ENCODE data around the gene CPXM1.

CPXM1 gene

DNA sequence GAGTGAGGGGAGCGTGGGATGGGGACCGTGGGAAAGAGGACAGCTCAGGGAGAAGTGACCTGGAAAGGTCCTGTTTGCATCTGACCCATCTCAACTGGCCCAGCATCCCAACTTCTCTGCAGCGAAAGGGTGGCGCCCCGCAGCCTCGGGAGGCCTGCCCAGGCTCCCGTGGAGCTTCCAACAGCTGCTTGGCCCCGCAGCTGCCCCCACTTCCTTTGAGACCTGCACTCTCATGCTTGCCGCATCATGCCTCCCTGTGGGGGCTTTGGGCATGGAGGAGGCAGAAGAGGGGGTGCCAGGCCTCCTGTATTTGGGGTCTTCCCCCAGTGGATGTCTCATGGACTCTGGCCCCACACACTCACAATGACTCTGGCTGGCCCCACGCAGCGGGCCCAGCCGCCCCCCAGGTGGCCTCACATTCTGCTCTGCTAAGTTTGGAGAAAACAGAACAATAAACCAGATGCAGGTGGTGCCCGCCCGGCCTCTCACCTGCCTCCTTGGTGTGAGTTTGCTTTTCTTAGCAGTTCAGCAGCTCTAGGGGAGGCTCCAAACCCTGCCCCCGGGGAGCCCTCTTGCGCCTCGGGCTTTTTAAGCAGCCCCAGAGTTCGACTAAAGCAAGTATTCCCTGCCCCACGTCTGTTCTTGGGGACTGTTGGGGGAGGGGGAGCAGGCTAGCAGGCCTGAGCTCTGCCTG is 40.7 kb downstream of the CPXM1 start:
- no peaks in the 10 kb centered on the region for H3K36me3 ChIP-seq (ENCODE audit: control insufficient read depth in 5 of 5, insufficient read depth in 5 of 5, low read length in 5 of 5)
- H3K9ac ChIP-seq (ENCODE audit: low read length in 5 of 5): no peak overlapping the region
- no peaks in the 10 kb centered on the region for H3K4me1 ChIP-seq (ENCODE audit: control insufficient read depth in 5 of 5, insufficient read depth in 5 of 5, low read length in 5 of 5)
- H3K27ac ChIP-seq (ENCODE audit: low read depth, low read length): no peak overlapping the region
- H3K9me3 ChIP-seq (ENCODE audit: control insufficient read depth in 5 of 5, low read length in 5 of 5): no peaks in the 10 kb centered on the region
- peaks cover 10 to 67% (median 37%) of the 10 kb centered on the region in 5 donors for H3K27me3 ChIP-seq (ENCODE audit: control insufficient read depth in 5 of 5, insufficient read depth in 4 of 5, low read length in 5 of 5)
- no peak overlapping the region for H3K4me3 ChIP-seq (ENCODE audit: low read depth in 1 of 5, low read length in 5 of 5)

- Histone ChIP-seq H3K36me3 (ENCODE audit: control insufficient read depth in 5 of 5, insufficient read depth in 5 of 5, low read length in 5 of 5) (no peaks in the 10 kb centered on the region), H3K4me3 (ENCODE audit: low read depth in 1 of 5, low read length in 5 of 5) (no peak overlapping the region), H3K9ac (ENCODE audit: low read length in 5 of 5) (no peak overlapping the region), H3K27ac (ENCODE audit: low read depth, low read length) (no peak overlapping the region), H3K4me1 (ENCODE audit: control insufficient read depth in 5 of 5, insufficient read depth in 5 of 5, low read length in 5 of 5) (no peaks in the 10 kb centered on the region), H3K27me3 (ENCODE audit: control insufficient read depth in 5 of 5, insufficient read depth in 4 of 5, low read length in 5 of 5) (peaks cover 10 to 71% (median 42%) of the 10 kb centered on the region in 5 donors), H3K9me3 (ENCODE audit: control insufficient read depth in 5 of 5, low read length in 5 of 5) (no peaks in the 10 kb centered on the region)
Measured at GRCh38 chr20:2759143-2759542, 41.3 kb downstream of the CPXM1 start.

- Histone ChIP-seq H3K9me3 (ENCODE audit: control insufficient read depth in 5 of 5, low read length in 5 of 5) (no peaks in the 10 kb centered on the region), H3K36me3 (ENCODE audit: control insufficient read depth in 5 of 5, insufficient read depth in 5 of 5, low read length in 5 of 5) (no peaks in the 10 kb centered on the region), H3K27me3 (ENCODE audit: control insufficient read depth in 5 of 5, insufficient read depth in 4 of 5, low read length in 5 of 5) (peaks cover 20 to 76% (median 51%) of the 10 kb centered on the region in 5 donors), H3K9ac (ENCODE audit: low read length in 5 of 5) (no peak overlapping the region), H3K27ac (ENCODE audit: low read depth, low read length) (no peak overlapping the region), H3K4me1 (ENCODE audit: control insufficient read depth in 5 of 5, insufficient read depth in 5 of 5, low read length in 5 of 5) (peaks cover 0 to 4% (median 3%) of the 10 kb centered on the region in 5 donors), H3K4me3 (ENCODE audit: low read depth in 1 of 5, low read length in 5 of 5) (no peak overlapping the region)
Measured at GRCh38 chr20:2757969-2758368, 42.5 kb downstream of the CPXM1 start.

- H3K27me3 ChIP-seq (ENCODE audit: control insufficient read depth in 5 of 5, insufficient read depth in 4 of 5, low read length in 5 of 5): peaks cover 20 to 73% (median 56%) of the 10 kb centered on the region in 5 donors
- H3K36me3 ChIP-seq (ENCODE audit: control insufficient read depth in 5 of 5, insufficient read depth in 5 of 5, low read length in 5 of 5): no peaks in the 10 kb centered on the region
- no peaks in the 10 kb centered on the region for H3K9me3 ChIP-seq (ENCODE audit: control insufficient read depth in 5 of 5, low read length in 5 of 5)
- no peak overlapping the region for H3K4me3 ChIP-seq (ENCODE audit: low read depth in 1 of 5, low read length in 5 of 5)
- no peak overlapping the region for H3K9ac ChIP-seq (ENCODE audit: low read length in 5 of 5)
- H3K27ac ChIP-seq (ENCODE audit: low read depth, low read length): no peak overlapping the region
- peaks cover 0 to 12% (median 9%) of the 10 kb centered on the region in 5 donors for H3K4me1 ChIP-seq (ENCODE audit: control insufficient read depth in 5 of 5, insufficient read depth in 5 of 5, low read length in 5 of 5)
Measured at GRCh38 chr20:2757001-2757400, 43.4 kb downstream of the CPXM1 start.

- Histone ChIP-seq H3K9me3 (ENCODE audit: control insufficient read depth in 5 of 5, low read length in 5 of 5) (no peaks in the 10 kb centered on the region), H3K4me1 (ENCODE audit: control insufficient read depth in 5 of 5, insufficient read depth in 5 of 5, low read length in 5 of 5) (peaks cover 0 to 20% (median 16%) of the 10 kb centered on the region in 5 donors), H3K36me3 (ENCODE audit: control insufficient read depth in 5 of 5, insufficient read depth in 5 of 5, low read length in 5 of 5) (no peaks in the 10 kb centered on the region), H3K9ac (ENCODE audit: low read length in 5 of 5) (no peak overlapping the region), H3K27ac (ENCODE audit: low read depth, low read length) (no peak overlapping the region), H3K27me3 (ENCODE audit: control insufficient read depth in 5 of 5, insufficient read depth in 4 of 5, low read length in 5 of 5) (peaks cover 20 to 71% (median 56%) of the 10 kb centered on the region in 5 donors), H3K4me3 (ENCODE audit: low read depth in 1 of 5, low read length in 5 of 5) (no peak overlapping the region)
Measured at GRCh38 chr20:2756056-2756611, 44.3 kb downstream of the CPXM1 start.

DNA sequence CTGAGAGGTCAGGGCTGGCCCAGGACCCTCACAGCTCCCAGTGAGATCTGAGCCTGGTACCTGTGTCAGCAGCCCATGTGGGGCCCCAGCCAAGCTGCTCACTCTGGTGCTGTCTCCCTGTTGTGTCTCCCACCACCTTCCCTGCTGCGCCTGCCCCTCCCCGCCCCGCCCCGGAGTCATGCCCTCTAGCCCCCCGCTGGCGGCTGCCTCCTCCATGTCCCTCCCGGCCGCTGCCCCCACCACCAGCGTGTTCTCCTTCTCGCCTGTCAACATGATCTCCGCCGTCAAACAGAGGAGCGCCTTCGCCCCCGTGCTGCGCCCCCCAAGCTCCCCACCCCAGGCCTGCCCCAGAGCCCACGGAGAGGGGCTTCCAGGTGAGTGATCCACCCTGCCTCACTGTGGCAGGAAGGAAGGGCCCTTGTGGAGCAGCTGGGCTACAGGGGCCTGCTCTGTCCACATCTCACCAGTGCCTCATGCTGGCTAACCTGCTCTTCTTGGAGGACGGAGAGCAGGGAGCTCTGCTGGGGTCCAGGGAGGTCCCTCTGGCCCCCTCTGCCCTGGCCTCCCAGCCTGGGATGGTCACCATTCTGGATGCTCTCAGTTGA is 44.9 kb downstream of the CPXM1 start:
- H3K4me3 ChIP-seq (ENCODE audit: low read depth in 1 of 5, low read length in 5 of 5): no peak overlapping the region
- H3K9ac ChIP-seq (ENCODE audit: low read length in 5 of 5): no peak overlapping the region
- no peak overlapping the region for H3K27ac ChIP-seq (ENCODE audit: low read depth, low read length)
- no peaks in the 10 kb centered on the region for H3K9me3 ChIP-seq (ENCODE audit: control insufficient read depth in 5 of 5, low read length in 5 of 5)
- peaks cover 0 to 26% (median 21%) of the 10 kb centered on the region in 5 donors for H3K4me1 ChIP-seq (ENCODE audit: control insufficient read depth in 5 of 5, insufficient read depth in 5 of 5, low read length in 5 of 5)
- H3K27me3 ChIP-seq (ENCODE audit: control insufficient read depth in 5 of 5, insufficient read depth in 4 of 5, low read length in 5 of 5): peaks cover 23 to 70% (median 56%) of the 10 kb centered on the region in 5 donors
- no peaks in the 10 kb centered on the region for H3K36me3 ChIP-seq (ENCODE audit: control insufficient read depth in 5 of 5, insufficient read depth in 5 of 5, low read length in 5 of 5)

GRCh38 chr20:2754424-2754823 is 46.0 kb downstream of the CPXM1 start:
- Histone ChIP-seq H3K9me3 (ENCODE audit: control insufficient read depth in 5 of 5, low read length in 5 of 5) (no peaks in the 10 kb centered on the region), H3K27ac (ENCODE audit: low read depth, low read length) (no peak overlapping the region), H3K9ac (ENCODE audit: low read length in 5 of 5) (no peak overlapping the region), H3K27me3 (ENCODE audit: control insufficient read depth in 5 of 5, insufficient read depth in 4 of 5, low read length in 5 of 5) (peaks cover 23 to 71% (median 53%) of the 10 kb centered on the region in 5 donors), H3K36me3 (ENCODE audit: control insufficient read depth in 5 of 5, insufficient read depth in 5 of 5, low read length in 5 of 5) (no peaks in the 10 kb centered on the region), H3K4me1 (ENCODE audit: control insufficient read depth in 5 of 5, insufficient read depth in 5 of 5, low read length in 5 of 5) (peaks cover 0 to 30% (median 23%) of the 10 kb centered on the region in 5 donors), H3K4me3 (ENCODE audit: low read depth in 1 of 5, low read length in 5 of 5) (no peak overlapping the region)

- Histone ChIP-seq H3K36me3 (ENCODE audit: control insufficient read depth in 5 of 5, insufficient read depth in 5 of 5, low read length in 5 of 5) (no peaks in the 10 kb centered on the region), H3K4me3 (ENCODE audit: low read depth in 1 of 5, low read length in 5 of 5) (no peak overlapping the region), H3K9me3 (ENCODE audit: control insufficient read depth in 5 of 5, low read length in 5 of 5) (no peaks in the 10 kb centered on the region), H3K27ac (ENCODE audit: low read depth, low read length) (no peak overlapping the region), H3K4me1 (ENCODE audit: control insufficient read depth in 5 of 5, insufficient read depth in 5 of 5, low read length in 5 of 5) (peaks cover 0 to 30% (median 23%) of the 10 kb centered on the region in 5 donors), H3K27me3 (ENCODE audit: control insufficient read depth in 5 of 5, insufficient read depth in 4 of 5, low read length in 5 of 5) (peaks cover 23 to 62% (median 53%) of the 10 kb centered on the region in 5 donors), H3K9ac (ENCODE audit: low read length in 5 of 5) (no peak overlapping the region)
Measured at GRCh38 chr20:2753461-2754040, 46.9 kb downstream of the CPXM1 start.

DNA sequence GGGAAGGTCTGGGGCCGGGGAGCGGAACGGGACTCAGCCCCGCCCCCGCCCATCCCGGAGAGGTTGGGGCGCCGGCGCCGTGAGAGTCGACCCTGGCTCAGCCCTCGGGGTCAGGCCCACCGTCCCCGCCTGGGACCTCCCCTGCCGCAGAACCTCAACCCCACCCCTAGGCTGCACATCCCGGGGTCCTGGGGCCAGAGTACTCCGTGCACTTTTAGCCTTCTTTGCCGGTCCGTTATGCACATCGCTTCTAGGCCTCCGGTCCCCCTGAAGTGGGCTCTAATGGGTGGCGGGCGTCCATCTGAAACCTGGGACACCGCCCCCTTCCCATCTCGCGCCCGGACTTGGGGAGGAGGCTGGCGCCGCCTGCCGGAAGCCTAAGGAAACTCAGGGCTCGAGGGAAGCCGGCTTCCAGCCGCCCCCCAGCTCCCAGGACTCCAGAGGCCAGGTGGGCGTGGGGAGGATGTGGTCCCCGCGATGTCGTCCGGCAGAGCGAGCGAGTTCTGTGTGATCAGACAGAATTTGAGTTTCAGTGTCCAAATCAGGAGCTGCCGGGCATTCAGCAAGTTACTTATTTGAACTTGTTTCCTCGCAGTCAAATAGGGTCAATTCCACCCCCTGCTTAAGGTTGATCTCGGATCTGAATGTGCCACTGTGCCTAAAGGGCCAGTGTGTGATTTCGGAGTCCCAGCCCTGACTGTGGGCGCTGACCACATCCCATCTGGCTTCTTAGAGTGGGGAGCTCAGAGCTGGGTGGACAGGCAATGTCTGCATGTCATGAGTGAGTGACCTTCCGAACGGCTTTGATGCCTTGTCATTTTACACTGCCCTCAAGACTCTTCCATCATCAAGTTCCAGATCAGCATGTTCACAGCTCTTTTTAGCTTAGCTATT is 47.6 kb downstream of the CPXM1 start:
- Histone ChIP-seq H3K4me1 (ENCODE audit: control insufficient read depth in 5 of 5, insufficient read depth in 5 of 5, low read length in 5 of 5) (peaks cover 0 to 30% (median 23%) of the 10 kb centered on the region in 5 donors), H3K9me3 (ENCODE audit: control insufficient read depth in 5 of 5, low read length in 5 of 5) (no peaks in the 10 kb centered on the region), H3K9ac (ENCODE audit: low read length in 5 of 5) (no peak overlapping the region), H3K27me3 (ENCODE audit: control insufficient read depth in 5 of 5, insufficient read depth in 4 of 5, low read length in 5 of 5) (peaks cover 22 to 60% (median 53%) of the 10 kb centered on the region in 5 donors), H3K36me3 (ENCODE audit: control insufficient read depth in 5 of 5, insufficient read depth in 5 of 5, low read length in 5 of 5) (no peaks in the 10 kb centered on the region), H3K27ac (ENCODE audit: low read depth, low read length) (no peak overlapping the region), H3K4me3 (ENCODE audit: low read depth in 1 of 5, low read length in 5 of 5) (peak overlapping the region in 4 of 5 donors; percentile 27 to 61 (median 49))
